ENCODE results near the gene MLC1. TPM values are rescaled to one million over a fixed set of nuclear protein-coding genes. Genes with fewer than 3 reads are reported as not detected.

Gene MLC1
- total RNA-seq, 2 donors from 2014 or later = not detected

- Histone ChIP-seq H3K36me3 (replicated peaks in 1 of 2; ENCODE audit: insufficient read depth in 1 of 2, low read depth in 2 of 2) (no peaks in the 10 kb centered on the region), H3K4me3 (no peak overlapping the region), H3K27me3 (no peaks in the 10 kb centered on the region), H3K4me1 (no peaks in the 10 kb centered on the region), H3K27ac (no peak overlapping the region), H3K9me3 (no peaks in the 10 kb centered on the region)
- 67 to 81% methylated on average over 16 to 18 of the region's 18 CpGs for WGBS, 2 donors
- no peak for DNase-seq
- TF ChIP-seq CTCF (IDR thresholded peaks at IDR 0.05) (no peak), POLR2A (IDR thresholded peaks at IDR 0.05) (no peak)
- ATAC-seq = no peak
- intact Hi-C loops (cut with DNase I) = no loop called here
Observed at GRCh38 chr22:50051930-50052329, 33.3 kb downstream of the MLC1 start.

GRCh38 chr22:50049299-50050195 is 35.7 kb downstream of the MLC1 start:
- 77 to 86% methylated on average over 29 to 34 of the region's 36 CpGs for WGBS, 2 donors
- ATAC-seq = no peak
- TF ChIP-seq POLR2A (IDR thresholded peaks at IDR 0.05) (no peak), CTCF (IDR thresholded peaks at IDR 0.05) (no peak)
- Histone ChIP-seq H3K4me1 (no peaks in the 10 kb centered on the region), H3K36me3 (replicated peaks in 1 of 2; ENCODE audit: insufficient read depth in 1 of 2, low read depth in 2 of 2) (no peaks in the 10 kb centered on the region), H3K4me3 (no peak overlapping the region), H3K9me3 (no peaks in the 10 kb centered on the region), H3K27me3 (no peaks in the 10 kb centered on the region), H3K27ac (no peak overlapping the region)
- intact Hi-C loops (cut with DNase I) = no loop called here
- DNase-seq = no peak

GRCh38 chr22:50048836-50049235 is 36.4 kb downstream of the MLC1 start:
- TF ChIP-seq POLR2A (IDR thresholded peaks at IDR 0.05) (no peak), CTCF (IDR thresholded peaks at IDR 0.05) (no peak)
- Histone ChIP-seq H3K36me3 (replicated peaks in 1 of 2; ENCODE audit: insufficient read depth in 1 of 2, low read depth in 2 of 2) (no peaks in the 10 kb centered on the region), H3K27ac (no peak overlapping the region), H3K4me3 (no peak overlapping the region), H3K4me1 (no peaks in the 10 kb centered on the region), H3K9me3 (no peaks in the 10 kb centered on the region), H3K27me3 (no peaks in the 10 kb centered on the region)
- intact Hi-C loops (cut with DNase I) = no loop called here
- ATAC-seq (no peak), DNase-seq (no peak)
- WGBS, 2 donors = 73 to 100% methylated on average over 2 to 14 of the region's 17 CpGs

- Histone ChIP-seq H3K36me3 (replicated peaks in 1 of 2; ENCODE audit: insufficient read depth in 1 of 2, low read depth in 2 of 2) (no peaks in the 10 kb centered on the region), H3K27ac (no peak overlapping the region), H3K9me3 (no peaks in the 10 kb centered on the region), H3K27me3 (no peaks in the 10 kb centered on the region), H3K4me1 (no peaks in the 10 kb centered on the region), H3K4me3 (no peak overlapping the region)
- 66 to 77% methylated on average over 11 to 12 of the region's 12 CpGs for WGBS, 2 donors
- no peak for TF ChIP-seq CTCF (IDR thresholded peaks at IDR 0.05)
- no peak for TF ChIP-seq POLR2A (IDR thresholded peaks at IDR 0.05)
- intact Hi-C loops (cut with DNase I) = no loop called here
- DNase-seq = no peak
- no peak for ATAC-seq
Observed at GRCh38 chr22:50048061-50048765, 37.0 kb downstream of the MLC1 start.

Data from body of pancreas (tissue), 4 donors.